IMR-90 (cell line): ENCODE data around the gene RELT. TPM values are rescaled to one million over a fixed set of nuclear protein-coding genes. Genes with fewer than 3 reads are reported as not detected.

Experiments
- ATAC-seq: fragments of 200-7000 bp; cut with Tn5 transposase; 2 replicates; pipeline ENCODE4 v1.9.1; 2020; ENCODE audit warnings: low read depth, mild to moderate bottlenecking, moderate library complexity
- BruUV-seq: library from RNA; stranded (reverse); fragments of 400-500 nt; replicated peaks from 2 replicates; lab custom pipeline; 2021; lab: Mats Ljungman, UMichigan
- CTCF ChIA-PET: fragments of 300-600 bp; formaldehyde crosslinking; extraction: SDS; loops from one replicate; lab custom pipeline; 2021; ENCODE audit warnings: antibody characterized with exemption; lab: Yijun Ruan, JAX
- POLR2A ChIA-PET: fragments of 300-600 bp; sonication (Branson Sonifier 250); formaldehyde crosslinking; loops from one replicate; lab custom pipeline; 2022; ENCODE audit warnings: antibody characterized with exemption; ENCODE audit not compliant: unreplicated experiment; lab: Charles Lee
- DNase-seq: peaks from one replicate; pipeline ENCODE4 v3.0.0; 2013
- H2AFZ ChIP-seq: replicated peaks from 2 replicates; pipeline ENCODE3; 2013; ENCODE audit warnings: low read length, mild to moderate bottlenecking; ENCODE audit not compliant: poor library complexity
- H2AK5ac ChIP-seq: 2 replicates; pipeline ENCODE4 v1.6.1; 2013; ENCODE audit warnings: low read depth, low read length, inconsistent platforms
- H2AK9ac ChIP-seq: replicated peaks from 2 replicates; pipeline ENCODE3; 2013; ENCODE audit warnings: mild to moderate bottlenecking, low read depth, low read length, moderate library complexity; ENCODE audit not compliant: poor library complexity
- H2BK120ac ChIP-seq: 2 replicates; pipeline ENCODE4 v1.6.1; 2013; ENCODE audit warnings: low read depth, low read length, inconsistent platforms
- H2BK15ac ChIP-seq: 3 replicates; pipeline ENCODE4 v1.6.1; 2013; ENCODE audit warnings: low read depth, low read length, inconsistent platforms
- H2BK20ac ChIP-seq: 2 replicates; pipeline ENCODE4 v1.6.1; 2013; ENCODE audit warnings: low read depth, mild to moderate bottlenecking, inconsistent platforms, low read length, moderate library complexity
- H2BK5ac ChIP-seq: 2 replicates; pipeline ENCODE4 v1.6.1; 2013; ENCODE audit warnings: mild to moderate bottlenecking, low read depth, low read length, inconsistent platforms; ENCODE audit not compliant: poor library complexity, severe bottlenecking
- H3K14ac ChIP-seq: replicated peaks from 2 replicates; pipeline ENCODE4 v1.6.1; 2013; ENCODE audit warnings: low read depth, low read length, inconsistent platforms
- H3K18ac ChIP-seq: 2 replicates; pipeline ENCODE4 v1.6.1; 2013; ENCODE audit warnings: low read depth, low read length, control low read depth
- H3K23ac ChIP-seq: 2 replicates; pipeline ENCODE4 v1.6.1; 2013; ENCODE audit warnings: low read depth, low read length, inconsistent platforms
- H3K27ac ChIP-seq: 2 replicates; pipeline ENCODE4 v1.5.1; 2013; ENCODE audit warnings: mild to moderate bottlenecking, control low read depth, low read length; ENCODE audit not compliant: insufficient read depth
- H3K27me3 ChIP-seq: 2 replicates; pipeline ENCODE4 v1.6.1; 2013; ENCODE audit warnings: low read length; ENCODE audit not compliant: control insufficient read depth, insufficient read depth
- H3K36me3 ChIP-seq: 2 replicates; pipeline ENCODE4 v1.6.1; 2013; ENCODE audit warnings: low read length, mixed read lengths; ENCODE audit not compliant: control insufficient read depth, insufficient read depth
- H3K4ac ChIP-seq: 2 replicates; pipeline ENCODE4 v1.6.1; 2013; ENCODE audit warnings: low read depth, low read length, inconsistent platforms
- H3K4me1 ChIP-seq: 2 replicates; pipeline ENCODE4 v1.6.1; 2013; ENCODE audit warnings: low read length, mixed read lengths; ENCODE audit not compliant: control insufficient read depth, insufficient read depth
- H3K4me2 ChIP-seq: 2 replicates; pipeline ENCODE4 v1.6.1; 2013; ENCODE audit warnings: low read depth, mild to moderate bottlenecking, control low read depth, low read length, moderate library complexity
- H3K4me3 ChIP-seq: 2 replicates; pipeline ENCODE4 v1.5.1; 2013; ENCODE audit warnings: low read depth, mild to moderate bottlenecking, control low read depth, low read length, moderate library complexity; ENCODE audit not compliant: insufficient read depth
- H3K56ac ChIP-seq: 2 replicates; pipeline ENCODE4 v1.6.1; 2013; ENCODE audit warnings: low read length, inconsistent platforms; ENCODE audit not compliant: insufficient read depth; ENCODE audit errors: extremely low read depth
- H3K79me1 ChIP-seq, 2 experiments: 2 replicates each; pipeline ENCODE4 v1.6.1; 2013; ENCODE audit warnings: low read length in 2 of 2, inconsistent platforms in 1 of 2, low read depth in 1 of 2
- H3K9ac ChIP-seq: 2 replicates; pipeline ENCODE4 v1.6.1; 2013; ENCODE audit warnings: low read depth, low read length, control low read depth
- H3K9me1 ChIP-seq: 2 replicates; pipeline ENCODE4 v1.6.1; 2013; ENCODE audit warnings: low read length, inconsistent platforms; ENCODE audit not compliant: insufficient read depth
- H3K9me3 ChIP-seq: 2 replicates; pipeline ENCODE4 v1.6.1; 2013; ENCODE audit warnings: low read length; ENCODE audit not compliant: control insufficient read depth, insufficient read depth
- H4K20me1 ChIP-seq: 2 replicates; pipeline ENCODE4 v1.6.1; 2013; ENCODE audit warnings: low read length, inconsistent platforms; ENCODE audit not compliant: insufficient read depth
- H4K5ac ChIP-seq: 2 replicates; pipeline ENCODE4 v1.6.1; 2013; ENCODE audit warnings: mild to moderate bottlenecking, low read depth, low read length, control low read depth
- H4K8ac ChIP-seq, 2 experiments: 2 replicates each; pipeline ENCODE4 v1.6.1; 2013; ENCODE audit warnings: low read depth in 2 of 2, low read length in 2 of 2, control low read depth in 1 of 2, inconsistent platforms in 1 of 2
- H4K91ac ChIP-seq: 2 replicates; pipeline ENCODE4 v1.6.1; 2013; ENCODE audit warnings: low read depth, low read length, inconsistent platforms; ENCODE audit not compliant: insufficient read depth
- CEBPB ChIP-seq: IDR thresholded peaks from 2 replicates; pipeline ENCODE4 v1.6.1; 2012; ENCODE audit warnings: low read depth, low read length, improper control_type of control experiment
- FOS ChIP-seq: fragments of 150-350 bp; IDR thresholded peaks from 2 replicates; pipeline ENCODE4 v1.6.1; 2016; ENCODE audit warnings: low read depth, low read length
- MAFK ChIP-seq: IDR thresholded peaks from 2 replicates; pipeline ENCODE4 v1.6.1; 2012; ENCODE audit warnings: low read depth, low read length, improper control_type of control experiment
- MAZ ChIP-seq: IDR thresholded peaks from 2 replicates; pipeline ENCODE4 v1.6.1; 2012; ENCODE audit warnings: low read depth, mild to moderate bottlenecking, low read length, improper control_type of control experiment, moderate library complexity, borderline replicate concordance
- RCOR1 ChIP-seq: IDR thresholded peaks from 2 replicates; pipeline ENCODE4 v1.6.1; 2012; ENCODE audit warnings: mild to moderate bottlenecking, low read length, improper control_type of control experiment; ENCODE audit not compliant: insufficient replicate concordance
- SMC3 ChIP-seq: fragments of 150-350 bp; IDR thresholded peaks from 2 replicates; pipeline ENCODE4 v1.6.1; 2016; ENCODE audit warnings: low read depth, mild to moderate bottlenecking, antibody characterized with exemption, low read length, moderate library complexity
- WGBS, 2 experiments: methylation state at CpG; one replicate each; pipeline versions ENCODE4 v1.1.5 to v1.1.7; 2013; ENCODE audit warnings: missing lambda C conversion rate in 2 of 2; ENCODE audit not compliant: insufficient read length in 1 of 2; ENCODE audit errors: extremely low coverage in 2 of 2; 5-methylcytosine and 5-hydroxymethylcytosine counted together
- dilution Hi-C: fragments of 300-500 bp; cut with HindIII; formaldehyde crosslinking; loops from one replicate; pipeline ENCODE4 v1.14.3; 2018; ENCODE audit warnings: low sequenced_read_pairs; ENCODE audit not compliant: unreplicated experiment
- in situ Hi-C: fragments of 300-500 bp; cut with MboI; formaldehyde crosslinking; loops from 3 replicates; pipeline ENCODE4 v1.14.3; 2019; ENCODE audit warnings: low sequenced_read_pairs, inconsistent platforms, mixed read lengths
- intact Hi-C: fragments of 100-400 bp; cut with micrococcal nuclease; formaldehyde crosslinking; loops from 2 replicates; pipeline ENCODE4 v1.10.0; 2022
- polyA plus RNA-seq, 3 experiments: library from polyadenylated mRNA; depleted of rRNA; stranded (reverse); fragments of >200 nt; gene quantifications; 2 replicates each; pipeline ENCODE4 v1.2.3, GENCODE V29; 2012; ENCODE audit warnings: low replicate concordance in 1 of 3
- total RNA-seq: library from RNA; depleted of rRNA; stranded (reverse); fragments of >200 nt; gene quantifications from 2 replicates; pipeline ENCODE4 v1.2.3, GENCODE V29; 2012

Gene RELT
- total and polyA plus RNA-seq, 2 of the 4 experiments (the other 2 are of a cell fraction) = 2.3 to 5.3 TPM

DNA sequence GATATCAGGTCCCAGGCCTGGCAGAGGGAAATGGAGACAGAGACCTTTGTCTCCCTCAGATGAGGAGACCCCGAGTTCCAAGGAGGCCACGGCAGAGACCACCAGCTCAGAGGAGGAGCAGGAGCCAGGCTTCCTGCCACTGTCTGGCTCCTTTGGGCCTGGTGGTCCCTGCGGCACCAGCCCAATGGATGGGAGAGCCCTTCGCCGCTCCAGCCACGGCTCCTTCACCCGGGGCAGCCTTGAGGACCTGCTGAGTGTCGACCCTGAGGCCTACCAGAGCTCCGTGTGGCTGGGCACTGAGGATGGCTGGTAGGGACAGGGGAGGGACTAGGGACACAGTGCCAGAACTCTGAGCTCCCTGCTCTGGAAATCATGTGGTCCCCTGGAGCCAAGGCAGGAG lies 13.1 kb upstream of the RELT start:
- CTCF ChIA-PET = no interaction called here
- no peak overlapping the region for H3K4me2 ChIP-seq
- H4K91ac ChIP-seq = no peak overlapping the region
- H3K27ac ChIP-seq = no peak overlapping the region
- peaks cover 88% of the 10 kb centered on the region for H3K36me3 ChIP-seq
- H3K79me1 ChIP-seq = peaks cover 0 to 36% of the 10 kb centered on the region in 2 experiments
- in situ Hi-C loops (no loop called here), dilution Hi-C loops (no loop called here), intact Hi-C loops (no loop called here)
- 0 out of 2 replicates have a peak, but pooled peaks cover 1% of the 10 kb centered on the region for H3K4me1 ChIP-seq
- peaks cover 21% of the 10 kb centered on the region; the same call in 1 of the 2 replicates for H4K20me1 ChIP-seq
- no peak overlapping the region for H4K5ac ChIP-seq
- no peak overlapping the region for H2BK20ac ChIP-seq
- no peak overlapping the region for H2BK120ac ChIP-seq
- POLR2A ChIA-PET = no interaction called here
- no peak for DNase-seq
- no peaks in the 10 kb centered on the region for H3K9me3 ChIP-seq
- no peak overlapping the region for H2BK15ac ChIP-seq
- no TSS peak for BruUV-seq
- H3K4me3 ChIP-seq = no peak overlapping the region
- no peak overlapping the region for H3K14ac ChIP-seq
- 91% methylated on average over 9 of the region's 9 CpGs; no CpG with 5 or more reads in 1 of the 2 experiments for WGBS, 2 experiments
- no peak overlapping the region for H4K8ac ChIP-seq
- TF ChIP-seq FOS (no peak), SMC3 (no peak), RCOR1 (no peak), MAZ (no peak), MAFK (no peak), CEBPB (no peak)
- H2AK9ac ChIP-seq = no peak overlapping the region
- no peak overlapping the region for H3K23ac ChIP-seq
- H3K9ac ChIP-seq = no peak overlapping the region
- H3K4ac ChIP-seq = no peak overlapping the region
- peaks cover 1% of the 10 kb centered on the region; the same call in 1 of the 2 replicates for H3K9me1 ChIP-seq
- no peak overlapping the region for H2BK5ac ChIP-seq
- no peak for ATAC-seq
- H2AK5ac ChIP-seq = no peak overlapping the region
- H3K18ac ChIP-seq = no peak overlapping the region
- H2AFZ ChIP-seq = no peak overlapping the region
- no peaks in the 10 kb centered on the region for H3K27me3 ChIP-seq
- H3K56ac ChIP-seq = no peak overlapping the region
